ENCODE results near the gene IKBKG.
"Not testable (repeated sequence)": the region's sequence is repeated elsewhere in the genome, so short reads cannot be mapped to it uniquely, and the experiment has no call there.

IKBKG gene

GRCh38 chrX:154547245-154548027 is at the start of gene IKBKG:
Gene IKBKG, plus strand, starts transcription at chrX:154547620. Its CDS starts 4,383 bp downstream, at chrX:154552003.
- DNase-seq = peak; percentile 94

- DNase-seq = not testable (repeated sequence)
These were observed 46.0 kb upstream of the IKBKG start for GRCh38 chrX:154501423-154501822.

GRCh38 chrX:154502098-154502497 is 45.3 kb upstream of the IKBKG start:
- no peak for DNase-seq

- no peak for DNase-seq
These were observed 44.4 kb upstream of the IKBKG start for GRCh38 chrX:154502989-154503388.

- DNase-seq = no peak
These were observed 41.7 kb upstream of the IKBKG start for GRCh38 chrX:154505734-154506133.

- DNase-seq = no peak
These were observed 40.7 kb upstream of the IKBKG start for GRCh38 chrX:154506483-154507332.

- DNase-seq = no peak
These were observed 39.6 kb upstream of the IKBKG start for GRCh38 chrX:154507673-154508383.

- no peak for DNase-seq
These were observed 39.1 kb upstream of the IKBKG start for GRCh38 chrX:154508384-154508745.

- DNase-seq = no peak
These were observed 38.0 kb upstream of the IKBKG start for GRCh38 chrX:154509455-154509854.

- no peak for DNase-seq
These were observed 35.7 kb upstream of the IKBKG start for GRCh38 chrX:154511761-154512160.

- no peak for DNase-seq
These were observed 34.4 kb upstream of the IKBKG start for GRCh38 chrX:154512879-154513553.

GRCh38 chrX:154513716-154514115 is 33.7 kb upstream of the IKBKG start:
- DNase-seq = no peak

GRCh38 chrX:154515090-154515965 is 32.1 kb upstream of the IKBKG start:
- DNase-seq = peak; percentile 33

GRCh38 chrX:154515966-154516655 is 31.3 kb upstream of the IKBKG start, which contains the start of gene FAM3A:
Gene FAM3A, minus strand, starts transcription at chrX:154516232. Its CDS starts 460 bp downstream, at chrX:154515772.
- peak; percentile 93 for DNase-seq

- DNase-seq = peak; percentile 73
These were observed 30.7 kb upstream of the IKBKG start for GRCh38 chrX:154516656-154517100.

- DNase-seq = no peak
These were observed 30.2 kb upstream of the IKBKG start for GRCh38 chrX:154517101-154517781.

- no peak for DNase-seq
These were observed 28.0 kb upstream of the IKBKG start for GRCh38 chrX:154519389-154519788.

- DNase-seq = no peak
These were observed 21.6 kb upstream of the IKBKG start for GRCh38 chrX:154525606-154526490.

Data from eye (tissue), 1 donor.